Tibial nerve (tissue), 3 donors: Measurements from ENCODE around the gene SMTNL2.

ENCODE experiments used
- CTCF ChIP-seq, 5 experiments: fragments of 200-600 bp in 3 of 5; fragments of 450-650 bp in 2 of 5; sonication (generic) in 3 of 5; IDR thresholded peaks; one replicate each; pipeline ENCODE4 v1.5.1; 2016 to 2019; ENCODE audit warnings: antibody characterized with exemption in 5 of 5, mild to moderate bottlenecking in 3 of 5, moderate library complexity in 2 of 5
- POLR2A ChIP-seq, 2 donors: fragments of 450-650 bp; IDR thresholded peaks; one replicate each; pipeline ENCODE4 v1.6.1; 2017; ENCODE audit warnings: antibody characterized with exemption in 2 of 2, mild to moderate bottlenecking in 2 of 2, moderate library complexity in 2 of 2

- TF ChIP-seq CTCF (IDR thresholded peaks at IDR 0.05) = no peak
- TF ChIP-seq POLR2A (IDR thresholded peaks at IDR 0.05) = no peak
Measured at GRCh38 chr17:4610656-4611055, 26.3 kb downstream of the SMTNL2 start.
